Stimulated activated CD8-positive, alpha-beta memory T cell treated with anti-CD3 and anti-CD28 coated beads, Interleukin-2, amount 100 ng/mL, for 48 hours (primary cell): ENCODE data around the gene BRCA1.
"Not testable (repeated sequence)": the region's sequence is repeated elsewhere in the genome, so short reads cannot be mapped to it uniquely, and the experiment has no call there.

ENCODE experiments used
- DNase-seq, 2 donors: peaks; one replicate each; pipeline ENCODE4 v3.0.0-alpha.2; 2020; ENCODE audit warnings: low read depth in 2 of 2

The BRCA1 gene

GRCh38 chr17:43003542-43004172 lies 121.5 kb downstream of the BRCA1 start:
- no peak for DNase-seq

GRCh38 chr17:43000894-43001293 lies 124.3 kb downstream of the BRCA1 start:
- not testable (repeated sequence) for DNase-seq

GRCh38 chr17:42999003-42999525 lies 126.1 kb downstream of the BRCA1 start:
- DNase-seq = no peak

- DNase-seq = peak; percentile 87 to 94
Measured at GRCh38 chr17:42997984-42998938, 126.9 kb downstream of the BRCA1 start, which contains the start of gene RPL27. RPL27 (plus strand) TSS chr17:42998419; CDS start chr17:42998751, 332 bp downstream.

DNA sequence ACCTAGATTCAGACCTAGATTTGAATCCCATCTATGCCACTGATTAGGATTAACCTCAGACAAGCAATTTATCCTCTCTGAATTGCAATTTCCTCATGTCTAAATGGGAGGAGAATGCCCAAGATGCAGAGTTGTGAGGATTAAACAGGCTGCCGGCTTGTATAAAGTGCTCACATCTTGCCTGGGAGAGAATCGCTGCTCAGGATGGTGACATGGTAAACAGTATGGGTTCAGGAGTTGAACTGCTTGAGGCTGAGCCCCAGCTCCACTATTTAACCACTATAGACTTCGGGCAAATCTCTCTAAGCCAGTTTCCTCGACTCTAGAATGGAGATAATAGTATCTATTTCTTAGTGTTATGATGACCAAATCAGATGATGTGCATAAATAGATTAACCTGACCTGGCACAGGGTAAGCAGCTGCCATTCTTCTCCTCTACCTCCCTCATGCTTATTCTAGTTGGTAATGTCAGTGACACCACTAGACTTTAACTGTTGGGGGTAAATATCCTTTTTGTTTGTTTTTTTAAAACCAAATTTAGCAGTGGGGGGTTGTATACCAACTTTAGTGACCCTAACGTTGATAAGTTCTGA lies 127.7 kb downstream of the BRCA1 start:
- no peak for DNase-seq
